DMS114 treated with DMSO at 0.1 percent for 48 hours (cell line): ENCODE results near the gene SH2D1A.
"Not testable (repeated sequence)": the region's sequence is repeated elsewhere in the genome, so short reads cannot be mapped to it uniquely, and the experiment has no call there.

Experiments used
- DNase-seq: peaks from one replicate; lab custom pipeline; 2025; ENCODE audit not compliant: unreplicated experiment; lab: John Stamatoyannopoulos, UW

SH2D1A gene

DNA sequence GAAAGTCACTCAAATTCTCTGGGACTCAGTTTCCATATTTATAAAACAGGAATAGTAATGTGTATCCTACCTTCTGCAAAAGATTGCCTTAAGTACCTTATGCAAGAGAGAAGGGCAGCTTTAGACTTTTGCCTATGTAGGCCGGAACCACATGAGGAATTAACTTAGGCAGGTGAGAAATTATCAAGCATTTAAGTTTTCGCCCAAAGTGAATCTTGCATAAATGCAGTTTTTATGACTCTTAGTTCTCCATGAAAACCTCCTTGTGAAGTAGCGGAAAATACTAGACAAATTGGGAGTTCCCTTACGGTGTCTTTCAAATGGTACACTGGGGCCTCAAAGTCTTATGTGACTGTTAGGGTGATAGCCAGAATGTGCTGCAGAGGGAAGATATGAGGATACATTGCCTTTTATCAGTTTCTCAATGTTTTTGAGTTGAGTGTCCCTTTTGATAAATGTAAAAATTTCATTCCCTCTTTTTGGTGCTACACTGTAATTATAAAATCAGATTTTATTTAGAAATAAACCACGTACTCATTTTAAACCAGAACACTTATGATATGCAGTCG is 2.6 kb downstream of the SH2D1A start:
- DNase-seq, result no peak

GRCh38 chrX:124354648-124355047 is 8.3 kb downstream of the SH2D1A start:
- DNase-seq, result no peak

GRCh38 chrX:124358800-124359383 is 12.5 kb downstream of the SH2D1A start:
- DNase-seq, result no peak

- no peak for DNase-seq
Observed at GRCh38 chrX:124362072-124362471, 15.7 kb downstream of the SH2D1A start.

GRCh38 chrX:124362761-124363160 is 16.4 kb downstream of the SH2D1A start:
- DNase-seq, result no peak

DNA sequence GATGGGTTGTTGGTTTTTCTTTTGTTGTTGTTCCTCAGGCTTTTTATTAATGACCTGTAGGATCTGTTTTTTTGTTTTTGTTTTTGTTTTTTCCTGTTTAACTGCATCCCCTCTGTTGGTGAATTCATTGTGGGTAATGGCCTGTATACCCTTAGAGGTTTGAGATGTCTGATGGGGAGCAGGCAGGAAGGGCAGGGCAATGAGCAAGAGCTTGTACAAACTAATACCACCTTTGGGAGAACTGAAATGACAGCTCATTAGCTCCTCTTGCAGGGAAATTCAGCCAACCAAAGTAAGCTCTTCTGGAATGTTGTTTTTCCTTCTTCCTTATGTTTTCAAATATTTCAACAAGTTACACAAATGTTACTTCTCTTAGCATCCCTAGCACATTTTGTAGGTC is 23.4 kb downstream of the SH2D1A start:
- no peak for DNase-seq

DNA sequence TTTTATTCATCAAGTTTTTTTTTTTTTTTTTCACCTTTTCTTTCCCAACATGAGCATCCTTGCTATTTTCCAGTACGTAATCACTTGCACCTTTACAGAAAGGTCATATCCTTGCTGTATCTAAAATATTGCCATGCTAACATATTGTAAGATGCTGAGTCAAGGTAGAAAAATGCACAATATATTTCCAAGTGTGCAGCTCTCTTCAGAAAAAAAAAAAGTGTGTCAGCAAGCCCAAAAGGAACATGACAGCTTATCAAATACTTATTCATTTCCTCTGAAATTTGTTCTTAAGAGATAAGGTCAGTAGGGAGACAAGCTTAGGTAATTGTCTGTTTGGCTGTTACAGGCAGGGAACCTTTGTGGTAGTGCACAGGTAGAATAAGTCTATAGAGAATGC is 27.0 kb downstream of the SH2D1A start:
- no peak for DNase-seq

DNA sequence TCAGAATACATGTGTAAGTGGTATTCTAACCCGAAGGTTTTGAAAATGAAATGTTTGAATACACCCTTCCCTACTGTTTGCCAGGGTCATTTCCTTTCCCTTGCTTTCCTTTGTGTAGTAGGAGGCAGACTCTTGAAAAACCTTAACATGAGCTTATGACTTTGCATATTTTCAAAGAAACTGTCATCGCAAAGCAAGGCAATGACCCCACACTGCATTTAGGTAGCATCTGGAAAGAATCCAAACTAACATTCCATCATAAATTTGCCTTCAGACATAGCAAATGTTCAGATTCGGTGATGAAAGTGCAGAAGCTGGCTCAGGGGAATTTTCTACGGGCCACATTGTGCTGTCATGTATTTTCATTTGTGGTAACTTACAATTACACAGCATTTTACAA is 32.3 kb downstream of the SH2D1A start:
- no peak for DNase-seq

DNA sequence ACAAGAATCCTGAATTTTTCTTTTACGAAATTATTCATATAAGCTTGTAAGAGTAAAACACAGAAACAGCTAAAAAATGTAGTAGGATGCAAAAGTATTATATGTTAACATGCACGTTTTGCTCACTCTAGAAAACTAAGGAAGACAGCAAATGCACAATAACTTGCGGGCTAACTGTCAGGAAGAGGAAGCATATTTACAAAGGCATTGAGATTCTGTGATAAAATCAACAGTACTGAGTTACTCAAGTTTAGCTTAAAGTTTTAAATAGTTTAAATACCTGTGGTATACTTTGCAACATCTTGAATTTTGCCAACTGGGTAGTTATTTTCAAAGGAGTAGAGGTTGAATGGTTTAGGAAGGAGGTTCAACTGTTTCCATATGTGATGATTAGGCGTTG is 37.0 kb downstream of the SH2D1A start:
- no peak for DNase-seq

DNA sequence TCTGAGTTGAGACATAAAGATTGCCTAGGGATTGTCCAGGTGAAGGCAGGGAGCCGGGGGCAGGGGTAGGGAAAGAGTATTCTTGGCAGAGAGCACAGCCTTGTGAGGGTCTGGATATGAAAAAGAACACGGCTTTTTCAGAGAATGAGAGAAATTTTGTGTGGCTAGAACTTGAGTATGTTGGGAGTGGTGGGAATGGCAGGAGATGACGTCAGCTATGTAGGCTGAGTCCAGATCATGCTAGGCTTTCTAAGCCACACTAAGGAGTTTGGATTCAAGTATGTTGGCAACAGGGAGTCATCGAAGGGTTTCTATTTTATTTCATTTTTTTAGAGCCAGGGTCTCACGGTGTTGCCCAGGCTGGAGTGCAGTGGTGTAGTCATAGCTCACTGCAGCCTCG is 40.0 kb downstream of the SH2D1A start:
- DNase-seq, result no peak

DNA sequence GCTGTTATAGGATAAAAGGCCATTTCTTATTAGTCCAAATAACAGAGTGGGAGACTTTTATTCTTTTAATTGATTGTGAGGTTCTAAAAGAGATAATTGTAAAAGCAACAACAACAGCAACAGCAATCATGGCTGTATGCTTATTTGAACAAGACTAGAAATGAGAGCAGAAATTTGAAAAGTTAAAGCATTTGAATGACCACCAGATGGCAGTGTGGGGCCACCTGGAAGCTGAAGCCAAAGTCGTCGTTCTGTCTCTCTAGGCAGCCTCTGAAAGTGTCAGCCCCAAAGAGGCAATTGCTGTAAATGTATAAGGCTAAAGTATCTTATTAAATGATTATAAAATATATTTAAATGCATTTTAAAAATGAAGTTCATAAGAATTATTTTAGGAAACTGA is 42.2 kb downstream of the SH2D1A start:
- peak; percentile 23 for DNase-seq

- DNase-seq, result no peak
Observed at GRCh38 chrX:124392794-124393193, 46.4 kb downstream of the SH2D1A start.

- no peak for DNase-seq
Observed at GRCh38 chrX:124393238-124393637, 46.9 kb downstream of the SH2D1A start.

DNA sequence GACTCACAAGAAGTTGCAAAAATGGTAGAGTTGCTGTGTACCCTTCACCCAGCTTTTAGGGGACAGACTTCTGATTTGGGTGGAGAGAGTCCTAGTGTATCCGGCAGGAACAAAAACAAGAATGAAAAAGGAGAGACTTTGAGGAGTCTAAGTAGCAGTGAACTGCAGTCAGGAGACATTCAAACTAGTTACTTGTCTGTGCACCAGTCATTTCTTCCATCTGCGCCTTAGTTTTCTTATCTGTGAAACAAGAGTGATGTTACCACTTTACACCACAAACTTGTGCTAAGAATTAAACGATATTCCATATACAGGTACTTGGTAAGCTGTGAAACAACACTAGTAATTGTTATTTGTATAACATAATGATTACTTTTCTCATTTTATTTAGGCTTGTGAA is 47.3 kb downstream of the SH2D1A start:
- DNase-seq, result no peak

DNA sequence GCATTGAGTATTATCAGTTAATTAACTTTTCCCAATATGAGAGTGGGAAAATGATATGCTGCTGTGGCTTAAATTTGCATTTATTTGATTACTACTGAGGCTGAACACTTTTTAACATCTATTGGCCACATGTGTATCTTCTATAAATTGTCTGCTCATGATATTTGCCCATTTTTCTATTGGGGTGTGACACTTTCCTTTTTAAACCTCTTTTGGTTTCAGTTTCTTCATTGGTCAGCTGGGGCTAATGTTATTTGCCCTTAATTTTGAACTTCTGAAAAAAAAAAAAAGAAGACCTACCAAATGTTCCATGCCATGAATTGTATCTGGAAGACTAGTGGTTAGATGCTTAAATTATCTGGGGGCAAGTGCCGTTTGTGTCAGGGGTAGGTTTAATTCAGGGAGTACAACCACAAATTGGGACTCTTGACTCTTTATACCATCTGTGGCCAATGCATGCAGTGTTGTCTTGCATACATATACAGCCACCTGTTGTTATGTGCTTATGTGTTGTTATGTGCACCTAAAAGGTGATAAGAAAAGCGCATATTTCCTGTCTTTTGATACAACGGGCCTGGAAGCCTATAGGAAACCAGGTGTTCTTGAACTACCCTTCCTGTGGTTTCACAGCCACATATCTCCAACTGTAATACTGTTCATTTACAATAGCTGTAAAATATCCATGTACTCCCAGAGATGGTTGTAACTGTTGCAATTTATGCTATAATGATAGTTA is 49.0 kb downstream of the SH2D1A start:
- no peak for DNase-seq

DNA sequence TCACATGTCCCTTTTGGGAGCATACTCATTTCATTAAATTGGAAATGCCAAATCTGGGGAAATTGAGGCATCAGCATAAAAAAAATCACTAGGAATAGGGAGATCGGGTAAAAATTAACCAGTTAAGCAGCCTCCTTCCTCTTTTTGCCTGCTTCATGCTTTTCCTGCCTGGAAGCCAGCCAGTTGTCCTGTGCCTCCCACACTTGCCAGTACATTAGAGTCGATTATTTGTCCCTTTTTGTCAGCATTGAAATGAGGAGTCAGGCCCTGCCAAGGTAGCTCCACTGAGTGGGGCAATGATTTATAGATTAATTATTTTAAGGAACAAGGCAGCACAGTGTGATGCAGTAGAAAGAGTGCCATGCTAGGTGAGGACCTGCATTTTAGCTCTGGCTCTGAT is 55.3 kb downstream of the SH2D1A start:
- DNase-seq, result no peak

DNA sequence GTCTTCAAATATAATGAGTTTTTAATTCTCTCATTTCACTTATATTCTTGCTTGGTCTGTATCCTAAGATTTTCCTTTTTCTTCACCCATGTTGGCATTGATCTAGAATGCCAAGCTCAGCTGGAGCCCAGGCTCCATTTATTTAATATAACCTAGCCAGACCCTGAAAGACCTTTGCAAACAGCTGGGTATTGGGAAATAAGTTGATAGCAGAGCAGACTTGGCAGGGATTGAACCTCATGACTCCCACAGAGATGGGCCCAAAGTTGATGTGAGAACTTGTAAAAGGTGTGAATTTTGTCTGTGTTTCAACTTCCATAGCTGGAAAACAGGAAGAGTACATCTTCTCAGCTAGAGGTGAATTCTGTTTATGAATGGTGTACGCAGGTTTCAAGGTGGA is 59.5 kb downstream of the SH2D1A start:
- no peak for DNase-seq

DNA sequence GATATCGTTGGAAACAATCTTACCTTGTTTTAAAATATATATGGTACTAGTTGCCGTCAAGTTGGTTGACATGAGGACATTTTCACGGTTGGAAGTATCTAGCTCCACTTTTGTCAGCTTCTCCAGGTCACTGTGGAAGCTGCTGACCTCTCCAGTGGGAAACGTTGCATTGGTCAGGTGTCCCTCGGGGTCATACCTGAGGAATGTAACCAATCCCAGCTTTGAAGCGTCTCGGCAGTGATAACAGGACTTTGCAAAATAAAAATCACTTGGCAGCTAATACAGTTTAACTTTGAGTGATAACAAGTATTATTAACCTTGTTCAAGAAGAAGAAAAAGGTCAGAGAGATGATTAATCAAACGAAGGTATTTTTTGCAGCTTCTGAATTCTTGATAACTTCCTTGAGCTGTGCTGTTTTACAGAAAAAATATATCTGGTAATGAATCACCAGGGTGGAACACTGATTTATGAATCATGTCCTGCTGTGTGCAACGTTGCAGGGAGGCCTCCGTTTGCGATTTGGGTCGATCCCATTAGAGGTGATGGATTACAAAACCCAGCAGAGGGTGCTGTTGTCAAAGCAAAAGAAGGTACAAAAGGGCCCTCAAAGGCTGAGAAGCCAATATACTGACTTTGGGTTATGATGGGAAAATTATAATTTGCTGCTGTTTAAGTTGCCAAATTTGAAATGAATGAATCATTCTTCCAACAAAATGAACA is 60.1 kb downstream of the SH2D1A start:
- peak; percentile 10 for DNase-seq

DNA sequence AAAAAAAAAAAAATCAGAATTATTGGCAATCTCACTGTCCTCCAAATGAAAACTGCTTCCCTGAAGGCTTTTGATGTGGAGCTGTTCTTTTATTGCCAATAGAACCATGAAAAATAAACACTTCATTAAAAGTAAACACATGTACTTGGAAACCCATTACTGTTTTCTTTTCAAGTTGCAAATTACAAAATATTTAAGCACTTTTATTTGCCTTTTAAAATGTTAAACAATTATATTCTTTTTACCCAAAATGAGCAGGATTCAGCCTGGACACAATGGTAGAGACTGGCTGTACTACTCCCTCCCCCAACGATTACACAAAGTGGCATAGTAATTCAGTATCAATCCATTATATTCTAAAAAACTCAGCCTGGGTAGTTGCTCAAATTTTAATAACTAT is 60.9 kb downstream of the SH2D1A start:
- no peak for DNase-seq

DNA sequence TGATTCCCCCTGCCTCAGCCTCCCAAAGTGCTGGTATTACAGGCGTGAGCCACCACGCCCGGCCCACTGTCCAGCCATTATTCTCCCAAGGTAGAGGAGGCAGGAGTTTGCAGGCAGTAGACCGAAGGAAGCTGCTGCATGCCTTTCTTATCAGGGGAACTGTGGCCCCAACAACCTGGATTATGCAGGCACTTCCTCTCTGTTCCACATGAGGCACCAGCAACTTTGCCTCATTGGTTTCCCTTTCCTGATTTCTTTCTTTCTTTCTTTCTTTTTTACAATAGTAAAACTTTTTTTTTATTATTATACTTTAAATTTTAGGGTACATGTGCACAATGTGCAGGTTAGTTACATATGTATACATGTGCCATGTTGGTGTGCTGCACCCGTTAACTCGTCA is 62.0 kb downstream of the SH2D1A start:
- not testable (repeated sequence) for DNase-seq

DNA sequence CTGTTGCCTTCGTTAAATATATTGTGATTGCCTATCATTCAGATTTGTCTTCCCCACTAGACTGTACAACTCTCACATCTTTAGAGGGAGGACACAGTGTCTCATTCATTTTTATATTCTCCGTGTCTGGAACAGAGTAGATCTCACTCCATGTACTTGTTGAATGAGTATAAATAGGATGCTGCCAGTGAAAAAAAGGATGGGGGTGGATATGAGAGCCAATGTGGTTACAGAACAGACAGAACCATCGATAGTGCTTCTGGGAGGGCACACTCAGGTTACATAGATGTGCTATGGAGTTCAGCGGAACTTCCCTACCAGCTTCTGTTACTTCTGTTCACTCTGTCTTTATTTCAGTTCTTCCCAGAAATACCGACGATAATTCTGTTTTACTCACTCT is 66.9 kb downstream of the SH2D1A start:
- DNase-seq, result no peak

DNA sequence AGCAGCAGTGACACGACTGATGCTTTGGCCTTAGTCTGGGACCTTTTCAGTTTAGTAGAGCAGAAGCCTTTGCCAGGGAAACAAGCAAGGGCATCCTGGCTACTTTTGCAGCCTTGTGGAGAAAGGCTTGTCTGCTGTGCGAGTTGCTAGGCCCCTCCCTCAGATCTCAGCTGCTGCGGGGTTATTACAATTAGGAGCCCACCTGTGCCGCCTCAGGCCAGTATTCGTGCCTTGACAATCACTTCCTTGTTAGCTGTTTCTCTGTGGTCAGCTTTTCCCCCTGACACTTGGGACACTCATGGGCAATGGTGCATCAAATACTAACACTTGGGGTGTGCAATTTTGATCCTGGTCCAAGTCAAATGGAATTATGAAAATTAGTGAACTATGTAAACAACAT is 67.9 kb downstream of the SH2D1A start:
- DNase-seq, result no peak
